ENCODE results near the gene RETREG1.

DNA sequence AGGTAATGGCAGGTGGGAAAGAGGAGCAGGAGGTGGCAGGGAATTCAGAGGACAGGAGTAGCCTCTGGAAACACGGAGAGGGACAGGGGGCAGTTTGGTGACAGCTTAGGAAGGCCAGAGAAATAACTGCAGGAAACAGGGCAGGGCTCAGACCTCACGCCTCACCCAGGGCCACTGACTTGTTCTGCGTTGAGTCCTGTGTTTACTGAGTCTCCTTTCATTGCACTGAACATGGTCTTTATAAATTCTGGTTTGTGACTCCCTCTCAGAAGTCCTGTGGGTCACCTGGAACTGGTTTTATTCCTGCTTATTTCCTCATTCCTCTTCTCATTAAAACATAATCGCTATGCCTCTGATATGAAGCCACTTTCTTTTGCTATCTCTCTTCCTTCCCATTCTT lies 96.0 kb downstream of the RETREG1 start:
- TF ChIP-seq, protein P1, sequence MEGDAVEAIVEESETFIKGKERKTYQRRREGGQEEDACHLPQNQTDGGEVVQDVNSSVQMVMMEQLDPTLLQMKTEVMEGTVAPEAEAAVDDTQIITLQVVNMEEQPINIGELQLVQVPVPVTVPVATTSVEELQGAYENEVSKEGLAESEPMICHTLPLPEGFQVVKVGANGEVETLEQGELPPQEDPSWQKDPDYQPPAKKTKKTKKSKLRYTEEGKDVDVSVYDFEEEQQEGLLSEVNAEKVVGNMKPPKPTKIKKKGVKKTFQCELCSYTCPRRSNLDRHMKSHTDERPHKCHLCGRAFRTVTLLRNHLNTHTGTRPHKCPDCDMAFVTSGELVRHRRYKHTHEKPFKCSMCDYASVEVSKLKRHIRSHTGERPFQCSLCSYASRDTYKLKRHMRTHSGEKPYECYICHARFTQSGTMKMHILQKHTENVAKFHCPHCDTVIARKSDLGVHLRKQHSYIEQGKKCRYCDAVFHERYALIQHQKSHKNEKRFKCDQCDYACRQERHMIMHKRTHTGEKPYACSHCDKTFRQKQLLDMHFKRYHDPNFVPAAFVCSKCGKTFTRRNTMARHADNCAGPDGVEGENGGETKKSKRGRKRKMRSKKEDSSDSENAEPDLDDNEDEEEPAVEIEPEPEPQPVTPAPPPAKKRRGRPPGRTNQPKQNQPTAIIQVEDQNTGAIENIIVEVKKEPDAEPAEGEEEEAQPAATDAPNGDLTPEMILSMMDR (IDR thresholded peaks at IDR 0.05) = no peak
- no peak for TF ChIP-seq POLR2A (IDR thresholded peaks at IDR 0.05)

Data from lower leg skin (tissue), 3 donors.